Activated naive CD8-positive, alpha-beta T cell treated with anti-CD3 and anti-CD28 coated beads for 36 hours (primary cell): ENCODE data around the gene OR13F1. TPM values are rescaled to one million over a fixed set of nuclear protein-coding genes. Genes with fewer than 3 reads are reported as not detected.

ENCODE experiments used
- total RNA-seq, 2 experiments: library from RNA; stranded (reverse); gene quantifications; one replicate each; pipeline ENCODE4 v1.2.3, GENCODE V29; 2021

The OR13F1 gene
- total RNA-seq, 2 experiments from 2014 or later: not detected

Other genes starting within 250 kb of the OR13F1 start
- not detected for gene OR13C4, start 22.9 kb downstream of the OR13F1 start, total RNA-seq
- gene OR13C3, start 32.6 kb downstream of the OR13F1 start, total RNA-seq: not detected
- gene OR13C8, start 64.9 kb downstream of the OR13F1 start, total RNA-seq: not detected
- not detected for gene OR13C5, start 95.2 kb downstream of the OR13F1 start, total RNA-seq
- gene OR13C2, start 101.4 kb downstream of the OR13F1 start, total RNA-seq: not detected
- gene OR13C9, start 113.9 kb downstream of the OR13F1 start, total RNA-seq: not detected
- gene OR13D1, start 190.3 kb downstream of the OR13F1 start, total RNA-seq: not detected
- gene NIPSNAP3A, start 243.4 kb downstream of the OR13F1 start, total RNA-seq: 10 to 100 TPM; 11.2 to 11.3 TPM